IMR-90 (cell line): ENCODE data around the gene SAMHD1. TPM values are rescaled to one million over a fixed set of nuclear protein-coding genes. Genes with fewer than 3 reads are reported as not detected.

Experiments
- ATAC-seq: fragments of 200-7000 bp; cut with Tn5 transposase; 2 replicates; pipeline ENCODE4 v1.9.1; 2020; ENCODE audit warnings: low read depth, mild to moderate bottlenecking, moderate library complexity
- BruUV-seq: library from RNA; stranded (reverse); fragments of 400-500 nt; replicated peaks from 2 replicates; lab custom pipeline; 2021; lab: Mats Ljungman, UMichigan
- CTCF ChIA-PET: fragments of 300-600 bp; formaldehyde crosslinking; extraction: SDS; loops from one replicate; lab custom pipeline; 2021; ENCODE audit warnings: antibody characterized with exemption; lab: Yijun Ruan, JAX
- POLR2A ChIA-PET: fragments of 300-600 bp; sonication (Branson Sonifier 250); formaldehyde crosslinking; loops from one replicate; lab custom pipeline; 2022; ENCODE audit warnings: antibody characterized with exemption; ENCODE audit not compliant: unreplicated experiment; lab: Charles Lee
- DNase-seq: peaks from one replicate; pipeline ENCODE4 v3.0.0; 2013
- H2AFZ ChIP-seq: replicated peaks from 2 replicates; pipeline ENCODE3; 2013; ENCODE audit warnings: low read length, mild to moderate bottlenecking; ENCODE audit not compliant: poor library complexity
- H2AK5ac ChIP-seq: 2 replicates; pipeline ENCODE4 v1.6.1; 2013; ENCODE audit warnings: low read depth, low read length, inconsistent platforms
- H2AK9ac ChIP-seq: replicated peaks from 2 replicates; pipeline ENCODE3; 2013; ENCODE audit warnings: mild to moderate bottlenecking, low read depth, low read length, moderate library complexity; ENCODE audit not compliant: poor library complexity
- H2BK120ac ChIP-seq: 2 replicates; pipeline ENCODE4 v1.6.1; 2013; ENCODE audit warnings: low read depth, low read length, inconsistent platforms
- H2BK15ac ChIP-seq: 3 replicates; pipeline ENCODE4 v1.6.1; 2013; ENCODE audit warnings: low read depth, low read length, inconsistent platforms
- H2BK20ac ChIP-seq: 2 replicates; pipeline ENCODE4 v1.6.1; 2013; ENCODE audit warnings: low read depth, mild to moderate bottlenecking, inconsistent platforms, low read length, moderate library complexity
- H2BK5ac ChIP-seq: 2 replicates; pipeline ENCODE4 v1.6.1; 2013; ENCODE audit warnings: mild to moderate bottlenecking, low read depth, low read length, inconsistent platforms; ENCODE audit not compliant: poor library complexity, severe bottlenecking
- H3K14ac ChIP-seq: replicated peaks from 2 replicates; pipeline ENCODE4 v1.6.1; 2013; ENCODE audit warnings: low read depth, low read length, inconsistent platforms
- H3K18ac ChIP-seq: 2 replicates; pipeline ENCODE4 v1.6.1; 2013; ENCODE audit warnings: low read depth, low read length, control low read depth
- H3K23ac ChIP-seq: 2 replicates; pipeline ENCODE4 v1.6.1; 2013; ENCODE audit warnings: low read depth, low read length, inconsistent platforms
- H3K27ac ChIP-seq: 2 replicates; pipeline ENCODE4 v1.5.1; 2013; ENCODE audit warnings: mild to moderate bottlenecking, control low read depth, low read length; ENCODE audit not compliant: insufficient read depth
- H3K27me3 ChIP-seq: 2 replicates; pipeline ENCODE4 v1.6.1; 2013; ENCODE audit warnings: low read length; ENCODE audit not compliant: control insufficient read depth, insufficient read depth
- H3K36me3 ChIP-seq: 2 replicates; pipeline ENCODE4 v1.6.1; 2013; ENCODE audit warnings: low read length, mixed read lengths; ENCODE audit not compliant: control insufficient read depth, insufficient read depth
- H3K4ac ChIP-seq: 2 replicates; pipeline ENCODE4 v1.6.1; 2013; ENCODE audit warnings: low read depth, low read length, inconsistent platforms
- H3K4me1 ChIP-seq: 2 replicates; pipeline ENCODE4 v1.6.1; 2013; ENCODE audit warnings: low read length, mixed read lengths; ENCODE audit not compliant: control insufficient read depth, insufficient read depth
- H3K4me2 ChIP-seq: 2 replicates; pipeline ENCODE4 v1.6.1; 2013; ENCODE audit warnings: low read depth, mild to moderate bottlenecking, control low read depth, low read length, moderate library complexity
- H3K4me3 ChIP-seq: 2 replicates; pipeline ENCODE4 v1.5.1; 2013; ENCODE audit warnings: low read depth, mild to moderate bottlenecking, control low read depth, low read length, moderate library complexity; ENCODE audit not compliant: insufficient read depth
- H3K56ac ChIP-seq: 2 replicates; pipeline ENCODE4 v1.6.1; 2013; ENCODE audit warnings: low read length, inconsistent platforms; ENCODE audit not compliant: insufficient read depth; ENCODE audit errors: extremely low read depth
- H3K79me1 ChIP-seq, 2 experiments: 2 replicates each; pipeline ENCODE4 v1.6.1; 2013; ENCODE audit warnings: low read length in 2 of 2, inconsistent platforms in 1 of 2, low read depth in 1 of 2
- H3K9ac ChIP-seq: 2 replicates; pipeline ENCODE4 v1.6.1; 2013; ENCODE audit warnings: low read depth, low read length, control low read depth
- H3K9me1 ChIP-seq: 2 replicates; pipeline ENCODE4 v1.6.1; 2013; ENCODE audit warnings: low read length, inconsistent platforms; ENCODE audit not compliant: insufficient read depth
- H3K9me3 ChIP-seq: 2 replicates; pipeline ENCODE4 v1.6.1; 2013; ENCODE audit warnings: low read length; ENCODE audit not compliant: control insufficient read depth, insufficient read depth
- H4K20me1 ChIP-seq: 2 replicates; pipeline ENCODE4 v1.6.1; 2013; ENCODE audit warnings: low read length, inconsistent platforms; ENCODE audit not compliant: insufficient read depth
- H4K5ac ChIP-seq: 2 replicates; pipeline ENCODE4 v1.6.1; 2013; ENCODE audit warnings: mild to moderate bottlenecking, low read depth, low read length, control low read depth
- H4K8ac ChIP-seq, 2 experiments: 2 replicates each; pipeline ENCODE4 v1.6.1; 2013; ENCODE audit warnings: low read depth in 2 of 2, low read length in 2 of 2, control low read depth in 1 of 2, inconsistent platforms in 1 of 2
- H4K91ac ChIP-seq: 2 replicates; pipeline ENCODE4 v1.6.1; 2013; ENCODE audit warnings: low read depth, low read length, inconsistent platforms; ENCODE audit not compliant: insufficient read depth
- MAFK ChIP-seq: IDR thresholded peaks from 2 replicates; pipeline ENCODE4 v1.6.1; 2012; ENCODE audit warnings: low read depth, low read length, improper control_type of control experiment
- SMC3 ChIP-seq: fragments of 150-350 bp; IDR thresholded peaks from 2 replicates; pipeline ENCODE4 v1.6.1; 2016; ENCODE audit warnings: low read depth, mild to moderate bottlenecking, antibody characterized with exemption, low read length, moderate library complexity
- WGBS, 2 experiments: methylation state at CpG; one replicate each; pipeline versions ENCODE4 v1.1.5 to v1.1.7; 2013; ENCODE audit warnings: missing lambda C conversion rate in 2 of 2; ENCODE audit not compliant: insufficient read length in 1 of 2; ENCODE audit errors: extremely low coverage in 2 of 2; 5-methylcytosine and 5-hydroxymethylcytosine counted together
- dilution Hi-C: fragments of 300-500 bp; cut with HindIII; formaldehyde crosslinking; loops from one replicate; pipeline ENCODE4 v1.14.3; 2018; ENCODE audit warnings: low sequenced_read_pairs; ENCODE audit not compliant: unreplicated experiment
- in situ Hi-C: fragments of 300-500 bp; cut with MboI; formaldehyde crosslinking; loops from 3 replicates; pipeline ENCODE4 v1.14.3; 2019; ENCODE audit warnings: low sequenced_read_pairs, inconsistent platforms, mixed read lengths
- intact Hi-C: fragments of 100-400 bp; cut with micrococcal nuclease; formaldehyde crosslinking; loops from 2 replicates; pipeline ENCODE4 v1.10.0; 2022
- polyA plus RNA-seq, 3 experiments: library from polyadenylated mRNA; depleted of rRNA; stranded (reverse); fragments of >200 nt; gene quantifications; 2 replicates each; pipeline ENCODE4 v1.2.3, GENCODE V29; 2012; ENCODE audit warnings: low replicate concordance in 1 of 3
- total RNA-seq: library from RNA; depleted of rRNA; stranded (reverse); fragments of >200 nt; gene quantifications from 2 replicates; pipeline ENCODE4 v1.2.3, GENCODE V29; 2012

SAMHD1 gene
- total and polyA plus RNA-seq, 2 of the 4 experiments (the other 2 are of a cell fraction), result 6.3 to 14.9 TPM

DNA sequence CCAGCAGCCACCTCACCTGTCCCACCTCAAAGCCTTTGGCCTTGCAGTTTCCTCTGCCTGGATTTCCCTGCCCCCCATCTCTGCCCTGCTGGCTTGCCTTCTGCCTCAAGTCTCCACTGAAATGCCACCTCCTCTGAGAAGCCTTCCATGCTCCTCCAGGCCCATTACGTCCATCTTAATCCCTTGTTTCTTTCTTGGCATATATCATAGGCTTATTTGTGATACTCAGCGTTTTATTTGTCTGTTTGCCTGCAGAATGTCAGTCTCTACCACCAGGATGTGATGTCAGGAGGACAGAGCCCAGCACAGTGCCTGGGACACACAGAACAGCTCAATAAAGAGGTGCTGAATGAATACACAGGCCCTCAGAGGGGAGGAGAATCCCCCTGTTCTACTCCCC is 100.0 kb downstream of the SAMHD1 start:
- Histone ChIP-seq H3K23ac (no peak overlapping the region; the same call in 1 of the 2 replicates), H4K5ac (no peak overlapping the region), H3K4me2 (no peak overlapping the region), H3K9me3 (peaks cover 3% of the 10 kb centered on the region), H2AK5ac (peak overlapping the region; percentile 40; the same call in 1 of the 2 replicates), H2BK15ac (no peak overlapping the region), H3K36me3 (peaks cover 10% of the 10 kb centered on the region; the same call in 1 of the 2 replicates), H3K79me1 (peaks cover 36 to 81% of the 10 kb centered on the region in 2 experiments), H3K9me1 (peaks cover 36% of the 10 kb centered on the region), H3K18ac (no peak overlapping the region), H2AK9ac (no peak overlapping the region), H3K9ac (no peak overlapping the region), H3K4me1 (peaks cover 38% of the 10 kb centered on the region), H2BK120ac (no peak overlapping the region), H3K56ac (no peak overlapping the region), H3K4me3 (no peak overlapping the region), H2BK5ac (no peak overlapping the region), H3K27me3 (no peaks in the 10 kb centered on the region), H2AFZ (no peak overlapping the region), H2BK20ac (no peak overlapping the region), H4K91ac (no peak overlapping the region), H3K4ac (no peak overlapping the region), H3K14ac (no peak overlapping the region), H4K8ac (no peak overlapping the region), H3K27ac (no peak overlapping the region), H4K20me1 (peaks cover 34% of the 10 kb centered on the region)
- ChIA-PET CTCF (no interaction called here), POLR2A (no interaction called here)
- BruUV-seq, result no TSS peak
- no peak for DNase-seq
- in situ Hi-C loops (no loop called here), intact Hi-C loops (no loop called here), dilution Hi-C loops (no loop called here)
- no peak for ATAC-seq
- WGBS, 2 experiments, result no CpG with 5 or more reads among the region's 2 CpGs
- TF ChIP-seq SMC3 (no peak), MAFK (peak; percentile 45; the same call in 1 of the 2 replicates)
